Measurements from ENCODE around the gene TCN2.
"Not testable (repeated sequence)": the region's sequence is repeated elsewhere in the genome, so short reads cannot be mapped to it uniquely, and the experiment has no call there.

Gene TCN2

GRCh38 chr22:30611197-30611596, 4.2 kb downstream of the TCN2 start:
- WGBS, 2 experiments (ENCODE audit: insufficient coverage in 2 of 2): 95% methylated on average over 3 of the region's 3 CpGs
- peaks cover 26% of the 10 kb centered on the region for H3K4me1 ChIP-seq (ENCODE audit: control insufficient read depth, insufficient read depth, low read length, poor library complexity, severe bottlenecking)
- no peak overlapping the region for H3K4me3 ChIP-seq (ENCODE audit: extremely low read depth, insufficient read depth, low read length, poor library complexity, severe bottlenecking)
- H3K27ac ChIP-seq (ENCODE audit: low read depth, low read length, severe bottlenecking): no peak overlapping the region
- H3K9me3 ChIP-seq (ENCODE audit: control insufficient read depth, low read length): no peaks in the 10 kb centered on the region
- no peaks in the 10 kb centered on the region for H3K36me3 ChIP-seq (ENCODE audit: control insufficient read depth, insufficient read depth, low read length)

- no peak overlapping the region for H3K27ac ChIP-seq (ENCODE audit: low read depth, low read length, severe bottlenecking)
- H3K36me3 ChIP-seq (ENCODE audit: control insufficient read depth, insufficient read depth, low read length): no peaks in the 10 kb centered on the region
- H3K4me1 ChIP-seq (ENCODE audit: control insufficient read depth, insufficient read depth, low read length, poor library complexity, severe bottlenecking): peaks cover 16% of the 10 kb centered on the region
- no peaks in the 10 kb centered on the region for H3K9me3 ChIP-seq (ENCODE audit: control insufficient read depth, low read length)
- H3K4me3 ChIP-seq (ENCODE audit: extremely low read depth, insufficient read depth, low read length, poor library complexity, severe bottlenecking): no peak overlapping the region
- 91 to 95% methylated on average over 7 to 8 of the region's 8 CpGs for WGBS, 2 experiments (ENCODE audit: insufficient coverage in 2 of 2)
These were observed 5.8 kb downstream of the TCN2 start for GRCh38 chr22:30612789-30613188.

GRCh38 chr22:30614268-30614667, 7.3 kb downstream of the TCN2 start:
- WGBS, 2 experiments (ENCODE audit: insufficient coverage in 2 of 2): 96 to 98% methylated on average over 4 to 5 of the region's 7 CpGs
- Histone ChIP-seq H3K27ac (ENCODE audit: low read depth, low read length, severe bottlenecking) (no peak overlapping the region), H3K36me3 (ENCODE audit: control insufficient read depth, insufficient read depth, low read length) (no peaks in the 10 kb centered on the region), H3K9me3 (ENCODE audit: control insufficient read depth, low read length) (no peaks in the 10 kb centered on the region), H3K4me1 (ENCODE audit: control insufficient read depth, insufficient read depth, low read length, poor library complexity, severe bottlenecking) (peaks cover 8% of the 10 kb centered on the region), H3K4me3 (ENCODE audit: extremely low read depth, insufficient read depth, low read length, poor library complexity, severe bottlenecking) (no peak overlapping the region)

- H3K4me3 ChIP-seq (ENCODE audit: extremely low read depth, insufficient read depth, low read length, poor library complexity, severe bottlenecking): no peak overlapping the region
- H3K36me3 ChIP-seq (ENCODE audit: control insufficient read depth, insufficient read depth, low read length): no peaks in the 10 kb centered on the region
- H3K9me3 ChIP-seq (ENCODE audit: control insufficient read depth, low read length): no peaks in the 10 kb centered on the region
- H3K4me1 ChIP-seq (ENCODE audit: control insufficient read depth, insufficient read depth, low read length, poor library complexity, severe bottlenecking): peaks cover 3% of the 10 kb centered on the region
- no peak overlapping the region for H3K27ac ChIP-seq (ENCODE audit: low read depth, low read length, severe bottlenecking)
These were observed 7.9 kb downstream of the TCN2 start for GRCh38 chr22:30614879-30615278.

- no peaks in the 10 kb centered on the region for H3K36me3 ChIP-seq (ENCODE audit: control insufficient read depth, insufficient read depth, low read length)
These were observed 8.6 kb downstream of the TCN2 start for GRCh38 chr22:30615543-30615954.

GRCh38 chr22:30617819-30618218, 10.8 kb downstream of the TCN2 start:
- no peaks in the 10 kb centered on the region for H3K36me3 ChIP-seq (ENCODE audit: control insufficient read depth, insufficient read depth, low read length)
- H3K27ac ChIP-seq (ENCODE audit: low read depth, low read length, severe bottlenecking): no peak overlapping the region
- H3K4me3 ChIP-seq (ENCODE audit: extremely low read depth, insufficient read depth, low read length, poor library complexity, severe bottlenecking): no peak overlapping the region
- H3K9me3 ChIP-seq (ENCODE audit: control insufficient read depth, low read length): no peaks in the 10 kb centered on the region
- 75 to 94% methylated on average over 2 to 3 of the region's 6 CpGs for WGBS, 2 experiments (ENCODE audit: insufficient coverage in 2 of 2)
- H3K4me1 ChIP-seq (ENCODE audit: control insufficient read depth, insufficient read depth, low read length, poor library complexity, severe bottlenecking): no peaks in the 10 kb centered on the region

More at GRCh38 chr22:30615543-30615954, 8.6 kb downstream of the TCN2 start:
- no peaks in the 10 kb centered on the region for H3K4me1 ChIP-seq (ENCODE audit: control insufficient read depth, insufficient read depth, low read length, poor library complexity, severe bottlenecking)
- WGBS, 2 experiments (ENCODE audit: insufficient coverage in 2 of 2): 94% methylated on average over 4 to 7 of the region's 7 CpGs
- H3K27ac ChIP-seq (ENCODE audit: low read depth, low read length, severe bottlenecking): no peak overlapping the region
- no peak overlapping the region for H3K4me3 ChIP-seq (ENCODE audit: extremely low read depth, insufficient read depth, low read length, poor library complexity, severe bottlenecking)
- H3K9me3 ChIP-seq (ENCODE audit: control insufficient read depth, low read length): no peaks in the 10 kb centered on the region

GRCh38 chr22:30619909-30620308, 12.9 kb downstream of the TCN2 start:
- not testable (repeated sequence) for H3K4me3 ChIP-seq (ENCODE audit: extremely low read depth, insufficient read depth, low read length, poor library complexity, severe bottlenecking); H3K36me3 ChIP-seq (ENCODE audit: control insufficient read depth, insufficient read depth, low read length); H3K4me1 ChIP-seq (ENCODE audit: control insufficient read depth, insufficient read depth, low read length, poor library complexity, severe bottlenecking); H3K27ac ChIP-seq (ENCODE audit: low read depth, low read length, severe bottlenecking); H3K9me3 ChIP-seq (ENCODE audit: control insufficient read depth, low read length)
- WGBS, 2 experiments (ENCODE audit: insufficient coverage in 2 of 2): 100% methylated on average over 1 to 2 of the region's 6 CpGs

- no peaks in the 10 kb centered on the region for H3K4me1 ChIP-seq (ENCODE audit: control insufficient read depth, insufficient read depth, low read length, poor library complexity, severe bottlenecking)
- WGBS, 2 experiments (ENCODE audit: insufficient coverage in 2 of 2): 92 to 93% methylated on average over 5 of the region's 5 CpGs
- H3K9me3 ChIP-seq (ENCODE audit: control insufficient read depth, low read length): no peaks in the 10 kb centered on the region
These were observed 19.4 kb downstream of the TCN2 start for GRCh38 chr22:30626413-30626812.

GRCh38 chr22:30627471-30627870, 20.5 kb downstream of the TCN2 start:
- H3K4me1 ChIP-seq (ENCODE audit: control insufficient read depth, insufficient read depth, low read length, poor library complexity, severe bottlenecking): no peaks in the 10 kb centered on the region
- H3K27ac ChIP-seq (ENCODE audit: low read depth, low read length, severe bottlenecking): no peak overlapping the region
- H3K4me3 ChIP-seq (ENCODE audit: extremely low read depth, insufficient read depth, low read length, poor library complexity, severe bottlenecking): no peak overlapping the region
- H3K9me3 ChIP-seq (ENCODE audit: control insufficient read depth, low read length): no peaks in the 10 kb centered on the region
- 95 to 100% methylated on average over 1 to 3 of the region's 5 CpGs for WGBS, 2 experiments (ENCODE audit: insufficient coverage in 2 of 2)
- H3K36me3 ChIP-seq (ENCODE audit: control insufficient read depth, insufficient read depth, low read length): no peaks in the 10 kb centered on the region

More at GRCh38 chr22:30626413-30626812, 19.4 kb downstream of the TCN2 start:
- H3K27ac ChIP-seq (ENCODE audit: low read depth, low read length, severe bottlenecking): no peak overlapping the region
- no peak overlapping the region for H3K4me3 ChIP-seq (ENCODE audit: extremely low read depth, insufficient read depth, low read length, poor library complexity, severe bottlenecking)
- no peaks in the 10 kb centered on the region for H3K36me3 ChIP-seq (ENCODE audit: control insufficient read depth, insufficient read depth, low read length)

- 83 to 92% methylated on average over 3 of the region's 4 CpGs for WGBS, 2 experiments (ENCODE audit: insufficient coverage in 2 of 2)
- Histone ChIP-seq H3K4me1 (ENCODE audit: control insufficient read depth, insufficient read depth, low read length, poor library complexity, severe bottlenecking) (no peaks in the 10 kb centered on the region), H3K4me3 (ENCODE audit: extremely low read depth, insufficient read depth, low read length, poor library complexity, severe bottlenecking) (no peak overlapping the region), H3K9me3 (ENCODE audit: control insufficient read depth, low read length) (no peaks in the 10 kb centered on the region), H3K36me3 (ENCODE audit: control insufficient read depth, insufficient read depth, low read length) (no peaks in the 10 kb centered on the region), H3K27ac (ENCODE audit: low read depth, low read length, severe bottlenecking) (no peak overlapping the region)
These were observed 21.5 kb downstream of the TCN2 start for GRCh38 chr22:30628491-30628890.

GRCh38 chr22:30631469-30631868, 24.5 kb downstream of the TCN2 start:
- H3K9me3 ChIP-seq (ENCODE audit: control insufficient read depth, low read length); H3K36me3 ChIP-seq (ENCODE audit: control insufficient read depth, insufficient read depth, low read length); H3K4me1 ChIP-seq (ENCODE audit: control insufficient read depth, insufficient read depth, low read length, poor library complexity, severe bottlenecking); H3K4me3 ChIP-seq (ENCODE audit: extremely low read depth, insufficient read depth, low read length, poor library complexity, severe bottlenecking); H3K27ac ChIP-seq (ENCODE audit: low read depth, low read length, severe bottlenecking): not testable (repeated sequence)
- WGBS, 2 experiments (ENCODE audit: insufficient coverage in 2 of 2): 93 to 100% methylated on average over 1 to 10 of the region's 31 CpGs
